Transverse colon (tissue), 4 donors: ENCODE data around the gene CCDC39. TPM values are rescaled to one million over a fixed set of nuclear protein-coding genes. Genes with fewer than 3 reads are reported as not detected.

ENCODE experiments used
- DNase-seq: peaks from one replicate; pipeline ENCODE4 v3.0.0-alpha.2; 2019
- H3K27ac ChIP-seq, 4 donors: fragments of 200-600 bp; sonication (generic); 2 replicates each; pipeline ENCODE4 v1.5.1; 2016 to 2018; ENCODE audit warnings: inconsistent platforms in 4 of 4
- H3K27me3 ChIP-seq: fragments of 200-600 bp; sonication (generic); 2 replicates; pipeline ENCODE4 v1.5.1; 2017; ENCODE audit warnings: inconsistent platforms
- H3K36me3 ChIP-seq, 4 donors: fragments of 200-600 bp; sonication (generic); 2 replicates each; pipeline ENCODE4 v1.5.1; 2017 to 2019; ENCODE audit warnings: inconsistent platforms in 4 of 4
- H3K4me1 ChIP-seq, 4 donors: fragments of 200-600 bp; sonication (generic); 2 replicates each; pipeline ENCODE4 v1.5.1; 2017 to 2020; ENCODE audit warnings: inconsistent platforms in 4 of 4
- H3K4me3 ChIP-seq, 4 donors: fragments of 200-600 bp; sonication (generic); 1 replicate in 1 of 4; 2 replicates in 3 of 4; pipeline versions ENCODE4 v1.5.1 to v1.6.1; 2017 to 2019; ENCODE audit warnings: inconsistent platforms in 4 of 4
- H3K9me3 ChIP-seq, 2 donors: fragments of 200-600 bp; sonication (generic); 2 replicates each; pipeline ENCODE4 v1.5.1; 2017 to 2019; ENCODE audit warnings: inconsistent platforms in 2 of 2
- EP300 ChIP-seq: sonication (generic); formaldehyde crosslinking; IDR thresholded peaks from one replicate; pipeline ENCODE4 v1.6.1; 2017; ENCODE audit warnings: antibody characterized with exemption, low read depth
- POLR2A ChIP-seq: fragments of 450-650 bp; IDR thresholded peaks from one replicate; pipeline ENCODE4 v1.6.1; 2016; ENCODE audit warnings: antibody characterized with exemption, mild to moderate bottlenecking, moderate library complexity
- POLR2AphosphoS5 ChIP-seq, 3 donors: sonication (generic); formaldehyde crosslinking; IDR thresholded peaks; one replicate each; pipeline ENCODE4 v1.6.1; 2016; ENCODE audit warnings: antibody characterized with exemption in 3 of 3
- WGBS, 2 donors: methylation state at CpG; one replicate each; pipeline ENCODE4 v1.1.5; 2018; ENCODE audit warnings: low coverage in 1 of 2; 5-methylcytosine and 5-hydroxymethylcytosine counted together
- in situ Hi-C, 4 donors: fragments of 200-750 bp; cut with MboI; loops; one replicate each; pipeline versions ENCODE4 v1.15.0 to v1.15.1; 2017; ENCODE audit warnings: low sequenced_read_pairs in 3 of 4, low pct_ligation_motif_present in 1 of 4, low pct_unique_long_range_greater_than_20kb in 1 of 4
- intact Hi-C: fragments of 100-400 bp; cut with DNase I; formaldehyde crosslinking; loops from one replicate; pipeline ENCODE4 v1.15.1; 2023; ENCODE audit warnings: low total_unique reads
- total RNA-seq, 4 donors: library from RNA; depleted of rRNA; stranded (reverse); fragments of >200 nt; gene quantifications; one replicate each; pipeline ENCODE4 v1.1.0, GENCODE V29; 2016
- TF ChIP-seq, protein P1 (sequence below), 5 experiments: fragments of 200-600 bp in 3 of 5; fragments of 450-650 bp in 2 of 5; sonication (generic) in 3 of 5; IDR thresholded peaks; 1 replicate in 2 of 5; 2 replicates in 3 of 5; pipeline ENCODE4 v1.5.1; 2016 to 2017; ENCODE audit warnings: antibody characterized with exemption in 5 of 5, inconsistent platforms in 3 of 5, mild to moderate bottlenecking in 2 of 5, moderate library complexity in 1 of 5

CCDC39 gene
- total RNA-seq, result under 1 TPM in 1 of 4 donors, not detected in 3; 0.27 TPM

DNA sequence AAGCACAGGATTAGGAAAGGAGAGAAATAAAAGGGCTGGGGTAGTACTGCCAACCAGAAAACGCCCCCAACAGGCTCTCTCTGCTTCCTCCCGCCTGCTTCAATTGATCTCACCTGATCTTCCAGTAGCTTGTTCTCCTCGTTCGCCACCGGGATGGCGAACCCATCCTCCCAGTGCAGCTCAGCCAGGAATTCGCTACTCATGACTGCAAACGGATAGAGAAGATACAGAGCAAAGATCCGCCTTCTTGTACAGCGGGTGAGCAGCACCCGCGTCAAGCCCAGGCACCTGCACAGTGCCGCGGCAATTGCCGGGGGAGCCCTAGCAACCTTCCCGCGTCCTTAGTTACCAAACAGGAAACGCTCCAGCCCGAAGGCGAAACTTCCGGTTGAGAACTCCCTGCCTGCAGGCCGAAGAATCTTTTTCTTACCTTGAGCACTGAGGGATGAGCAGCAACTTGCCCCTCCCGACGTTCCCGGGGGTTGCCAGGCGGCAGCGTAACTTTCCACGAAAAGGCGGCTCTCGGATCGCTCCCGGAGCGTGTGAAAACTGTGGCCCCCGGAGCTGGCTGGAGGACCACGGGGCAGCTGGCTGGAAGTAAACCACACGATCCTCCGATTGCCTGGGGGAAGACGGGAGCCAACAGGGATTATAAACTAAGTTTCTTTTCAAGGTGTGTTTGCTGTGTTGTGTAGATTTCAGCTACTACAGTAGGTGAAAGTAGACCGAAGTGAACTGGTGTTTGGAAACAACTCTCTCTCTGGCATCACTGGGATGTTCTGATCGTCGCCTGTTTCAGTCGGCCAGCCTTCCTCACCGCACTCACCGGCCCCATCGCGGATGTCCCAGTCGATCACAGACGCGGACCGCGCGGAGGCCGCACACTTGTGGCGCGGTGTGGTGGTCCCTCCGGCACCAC is at the start of gene CCDC39:
Gene CCDC39, minus strand, starts transcription at position 312 of the 919 bp plus-strand sequence. Its CDS starts 109 bp downstream, at position 203.
- 0 to 3% methylated on average over 1 to 56 of the region's 56 CpGs for WGBS, 2 donors
- no peak for TF ChIP-seq POLR2A
- TF ChIP-seq, protein P1, sequence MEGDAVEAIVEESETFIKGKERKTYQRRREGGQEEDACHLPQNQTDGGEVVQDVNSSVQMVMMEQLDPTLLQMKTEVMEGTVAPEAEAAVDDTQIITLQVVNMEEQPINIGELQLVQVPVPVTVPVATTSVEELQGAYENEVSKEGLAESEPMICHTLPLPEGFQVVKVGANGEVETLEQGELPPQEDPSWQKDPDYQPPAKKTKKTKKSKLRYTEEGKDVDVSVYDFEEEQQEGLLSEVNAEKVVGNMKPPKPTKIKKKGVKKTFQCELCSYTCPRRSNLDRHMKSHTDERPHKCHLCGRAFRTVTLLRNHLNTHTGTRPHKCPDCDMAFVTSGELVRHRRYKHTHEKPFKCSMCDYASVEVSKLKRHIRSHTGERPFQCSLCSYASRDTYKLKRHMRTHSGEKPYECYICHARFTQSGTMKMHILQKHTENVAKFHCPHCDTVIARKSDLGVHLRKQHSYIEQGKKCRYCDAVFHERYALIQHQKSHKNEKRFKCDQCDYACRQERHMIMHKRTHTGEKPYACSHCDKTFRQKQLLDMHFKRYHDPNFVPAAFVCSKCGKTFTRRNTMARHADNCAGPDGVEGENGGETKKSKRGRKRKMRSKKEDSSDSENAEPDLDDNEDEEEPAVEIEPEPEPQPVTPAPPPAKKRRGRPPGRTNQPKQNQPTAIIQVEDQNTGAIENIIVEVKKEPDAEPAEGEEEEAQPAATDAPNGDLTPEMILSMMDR (IDR thresholded peaks at IDR 0.05), result no peak
- no peak for TF ChIP-seq EP300
- TF ChIP-seq POLR2AphosphoS5 (IDR thresholded peaks at IDR 0.05), result no peak
- Histone ChIP-seq H3K4me3 (peak within 1 kb of the TSS; percentile 43 to 65 (median 48)), H3K4me1 (peaks cover 0 to 15% (median 12%) of the 10 kb centered on the region in 4 donors), H3K9me3 (no peaks in the 10 kb centered on the region), H3K27ac (no peak within 1 kb of the TSS), H3K27me3 (peaks cover 53% of the 10 kb centered on the region), H3K36me3 (no peaks in the 10 kb centered on the region)
- DNase-seq, result peak; percentile 72
- in situ Hi-C loops, result no loop called here
- intact Hi-C loops, result no loop called here

DNA sequence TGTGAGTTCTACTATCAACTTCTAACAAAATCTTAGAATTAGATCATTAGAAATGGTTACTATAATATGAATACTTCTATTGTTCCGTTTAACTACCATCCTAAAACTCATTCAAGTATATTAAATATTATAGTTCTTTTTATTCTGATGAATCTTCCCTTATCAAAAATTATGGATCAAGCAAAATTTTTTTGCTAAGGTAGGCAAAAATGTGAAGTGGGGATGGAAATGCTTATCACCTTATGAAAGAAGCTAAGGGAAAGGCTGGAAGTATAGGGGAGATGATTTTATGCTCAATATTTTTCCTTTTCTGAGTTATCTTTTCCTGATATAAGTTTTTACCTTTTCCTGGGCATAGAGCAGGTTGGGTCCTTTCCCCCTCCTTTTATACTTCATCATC is 40.7 kb upstream of the CCDC39 start:
- WGBS, 2 donors, result 0 to 94% methylated on average over 1 of the region's 1 CpG
- no peak for DNase-seq
- in situ Hi-C loops, result no loop called here

DNA sequence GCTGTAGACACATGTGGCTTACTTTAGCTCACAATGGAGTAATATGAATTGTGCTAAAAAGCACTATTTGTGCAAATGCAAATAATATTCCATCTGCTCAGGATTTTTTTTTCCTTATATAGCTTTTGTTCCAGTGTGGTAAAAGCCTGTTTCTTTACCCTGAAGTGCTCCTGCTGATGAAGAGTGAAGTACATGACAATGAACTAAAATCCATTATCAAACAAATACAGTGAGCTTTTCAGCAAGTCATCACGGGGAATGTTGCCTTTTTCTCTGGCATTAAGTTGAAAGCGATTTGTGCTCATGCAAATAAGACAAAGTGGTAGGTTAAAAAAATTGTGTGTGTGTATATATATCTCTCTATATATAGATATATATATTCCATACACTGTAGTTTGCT is 28.6 kb upstream of the CCDC39 start:
- no peaks in the 10 kb centered on the region for H3K9me3 ChIP-seq
- TF ChIP-seq POLR2AphosphoS5 (IDR thresholded peaks at IDR 0.05), result no peak
- TF ChIP-seq, protein P1 (IDR thresholded peaks at IDR 0.05), result no peak
- no peak for TF ChIP-seq POLR2A
- TF ChIP-seq EP300, result no peak
- no peaks in the 10 kb centered on the region for H3K4me1 ChIP-seq
- no peaks in the 10 kb centered on the region for H3K36me3 ChIP-seq
- H3K4me3 ChIP-seq, result no peak overlapping the region
- no peaks in the 10 kb centered on the region for H3K27me3 ChIP-seq
- 32 to 39% methylated on average over 2 of the region's 2 CpGs for WGBS, 2 donors
- in situ Hi-C loops (no loop called here), intact Hi-C loops (no loop called here)
- DNase-seq, result no peak
- no peak overlapping the region for H3K27ac ChIP-seq

More for the DNA sequence above, 40.7 kb upstream of the CCDC39 start:
- Histone ChIP-seq H3K36me3 (no peaks in the 10 kb centered on the region), H3K4me1 (no peaks in the 10 kb centered on the region), H3K4me3 (no peak overlapping the region), H3K27ac (no peak overlapping the region), H3K9me3 (no peaks in the 10 kb centered on the region), H3K27me3 (no peaks in the 10 kb centered on the region)
- intact Hi-C loops, result no loop called here
- no peak for TF ChIP-seq EP300
- no peak for TF ChIP-seq POLR2AphosphoS5 (IDR thresholded peaks at IDR 0.05)
- no peak for TF ChIP-seq POLR2A
- TF ChIP-seq, protein P1 (IDR thresholded peaks at IDR 0.05), result no peak

DNA sequence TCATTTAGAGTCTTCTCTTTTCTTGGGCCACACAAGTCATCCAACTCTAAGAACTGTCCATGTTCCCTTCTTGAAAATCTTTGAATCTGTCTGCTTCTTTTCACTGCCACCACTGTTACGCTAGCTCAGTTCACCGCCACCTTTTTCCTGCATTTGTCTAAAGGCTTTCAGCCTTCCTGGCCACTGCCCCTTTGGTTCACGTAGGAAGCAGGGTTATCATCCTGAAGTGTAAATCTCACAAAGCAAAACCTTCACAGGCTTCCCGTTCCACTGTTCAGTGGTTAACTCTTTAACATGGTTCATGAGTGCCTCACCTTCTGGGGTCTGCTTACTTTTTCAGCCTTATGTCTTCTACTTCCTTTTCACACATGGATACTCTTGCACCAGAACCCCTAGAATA is 26.3 kb upstream of the CCDC39 start:
- H3K4me3 ChIP-seq, result no peak overlapping the region
- no peaks in the 10 kb centered on the region for H3K36me3 ChIP-seq
- intact Hi-C loops, result no loop called here
- TF ChIP-seq POLR2AphosphoS5 (IDR thresholded peaks at IDR 0.05), result no peak
- TF ChIP-seq EP300, result no peak
- TF ChIP-seq, protein P1 (IDR thresholded peaks at IDR 0.05), result no peak
- TF ChIP-seq POLR2A, result no peak
- WGBS, 2 donors, result 57 to 80% methylated on average over 4 of the region's 4 CpGs
- no peaks in the 10 kb centered on the region for H3K9me3 ChIP-seq
- H3K27ac ChIP-seq, result no peak overlapping the region
- no peaks in the 10 kb centered on the region for H3K4me1 ChIP-seq
- DNase-seq, result no peak
- H3K27me3 ChIP-seq, result no peaks in the 10 kb centered on the region
- in situ Hi-C loops, result no loop called here
